HEK293 (cell line): ENCODE results near the gene TPP2.
A peak's percentile ranks its signal among the peaks of the same experiment; 100 is the strongest.

Source experiments
- EGR2 ChIP-seq: fragments of 450-650 bp; formaldehyde crosslinking; IDR thresholded peaks from 2 replicates; pipeline ENCODE4 v1.5.1; 2016; ENCODE audit warnings: low read depth, missing biosample characterization, missing genetic modification characterization
- GFI1B ChIP-seq: fragments of 450-650 bp; formaldehyde crosslinking; IDR thresholded peaks from 2 replicates; pipeline ENCODE4 v1.5.1; 2016; ENCODE audit warnings: missing biosample characterization, missing genetic modification characterization
- GLI4 ChIP-seq: fragments of 450-650 bp; formaldehyde crosslinking; IDR thresholded peaks from 2 replicates; pipeline ENCODE4 v1.5.1; 2016; ENCODE audit warnings: missing biosample characterization, missing genetic modification characterization
- INSM2 ChIP-seq: fragments of 450-650 bp; formaldehyde crosslinking; IDR thresholded peaks from 2 replicates; pipeline ENCODE4 v1.5.1; 2016; ENCODE audit warnings: missing biosample characterization, missing genetic modification characterization
- KLF9 ChIP-seq: fragments of 450-650 bp; formaldehyde crosslinking; IDR thresholded peaks from 2 replicates; pipeline ENCODE4 v1.5.1; 2016; ENCODE audit warnings: missing biosample characterization, missing genetic modification characterization, low read depth
- OVOL3 ChIP-seq: fragments of 450-650 bp; formaldehyde crosslinking; IDR thresholded peaks from 2 replicates; pipeline ENCODE4 v1.5.1; 2016; ENCODE audit warnings: missing biosample characterization, missing genetic modification characterization
- PRDM6 ChIP-seq: fragments of 450-650 bp; formaldehyde crosslinking; IDR thresholded peaks from 2 replicates; pipeline ENCODE4 v1.5.1; 2017; ENCODE audit warnings: missing biosample characterization, missing genetic modification characterization
- SCRT2 ChIP-seq: fragments of 450-650 bp; formaldehyde crosslinking; IDR thresholded peaks from 2 replicates; pipeline ENCODE4 v1.5.1; 2016; ENCODE audit warnings: missing biosample characterization, missing genetic modification characterization
- SP7 ChIP-seq: fragments of 450-650 bp; formaldehyde crosslinking; IDR thresholded peaks from 2 replicates; pipeline ENCODE4 v1.5.1; 2016; ENCODE audit warnings: missing biosample characterization, missing genetic modification characterization
- TCF7L2 ChIP-seq: IDR thresholded peaks from 2 replicates; pipeline ENCODE4 v1.6.1; 2011; ENCODE audit warnings: low read depth, mild to moderate bottlenecking, inconsistent platforms, low read length, moderate library complexity, borderline replicate concordance
- YY1 ChIP-seq: fragments of 450-650 bp; formaldehyde crosslinking; IDR thresholded peaks from 2 replicates; pipeline ENCODE4 v1.5.1; 2018; ENCODE audit warnings: missing biosample characterization, missing genetic modification characterization
- ZBTB17 ChIP-seq: fragments of 450-650 bp; formaldehyde crosslinking; IDR thresholded peaks from 2 replicates; pipeline ENCODE4 v1.5.1; 2016; ENCODE audit warnings: missing biosample characterization, missing genetic modification characterization
- ZEB2 ChIP-seq: fragments of 450-650 bp; formaldehyde crosslinking; IDR thresholded peaks from 2 replicates; pipeline ENCODE4 v1.5.1; 2016; ENCODE audit warnings: missing biosample characterization, missing genetic modification characterization
- ZNF140 ChIP-seq: fragments of 450-650 bp; formaldehyde crosslinking; IDR thresholded peaks from 2 replicates; pipeline ENCODE4 v1.5.1; 2016; ENCODE audit warnings: missing biosample characterization, missing genetic modification characterization
- ZNF146 ChIP-seq: fragments of 450-650 bp; formaldehyde crosslinking; IDR thresholded peaks from 2 replicates; pipeline ENCODE4 v1.5.1; 2016; ENCODE audit warnings: missing biosample characterization, missing genetic modification characterization
- ZNF184 ChIP-seq: fragments of 450-650 bp; IDR thresholded peaks from 2 replicates; pipeline ENCODE4 v1.5.1; 2018; ENCODE audit warnings: missing biosample characterization, mild to moderate bottlenecking, missing genetic modification characterization
- ZNF23 ChIP-seq: fragments of 450-650 bp; formaldehyde crosslinking; IDR thresholded peaks from 2 replicates; pipeline ENCODE4 v1.5.1; 2016; ENCODE audit warnings: missing biosample characterization, missing genetic modification characterization, borderline replicate concordance
- ZNF280D ChIP-seq: fragments of 450-650 bp; formaldehyde crosslinking; IDR thresholded peaks from 2 replicates; pipeline ENCODE4 v1.5.1; 2016; ENCODE audit warnings: missing biosample characterization, missing genetic modification characterization
- ZNF366 ChIP-seq: fragments of 450-650 bp; formaldehyde crosslinking; conservative IDR thresholded peaks from 2 replicates; pipeline ENCODE4 v1.5.1; 2016; ENCODE audit warnings: missing biosample characterization, missing genetic modification characterization
- ZNF394 ChIP-seq: fragments of 450-650 bp; formaldehyde crosslinking; IDR thresholded peaks from 2 replicates; pipeline ENCODE4 v1.5.1; 2016; ENCODE audit warnings: missing biosample characterization, missing genetic modification characterization, mild to moderate bottlenecking, moderate library complexity, borderline replicate concordance
- ZNF398 ChIP-seq: fragments of 450-650 bp; formaldehyde crosslinking; IDR thresholded peaks from 2 replicates; pipeline ENCODE4 v1.5.1; 2017; ENCODE audit warnings: missing biosample characterization, missing genetic modification characterization
- ZNF48 ChIP-seq: fragments of 450-650 bp; formaldehyde crosslinking; IDR thresholded peaks from 2 replicates; pipeline ENCODE4 v1.5.1; 2016; ENCODE audit warnings: missing biosample characterization, missing genetic modification characterization
- ZNF514 ChIP-seq: fragments of 450-650 bp; formaldehyde crosslinking; IDR thresholded peaks from 2 replicates; pipeline ENCODE4 v1.5.1; 2016; ENCODE audit warnings: missing biosample characterization, missing genetic modification characterization
- ZNF561 ChIP-seq: fragments of 450-650 bp; IDR thresholded peaks from 2 replicates; pipeline ENCODE4 v1.5.1; 2018; ENCODE audit warnings: missing biosample characterization, missing genetic modification characterization, borderline replicate concordance
- ZNF596 ChIP-seq: fragments of 450-650 bp; IDR thresholded peaks from 2 replicates; pipeline ENCODE4 v1.5.0; 2018; ENCODE audit warnings: missing biosample characterization, mild to moderate bottlenecking, missing genetic modification characterization, moderate library complexity
- ZNF610 ChIP-seq: fragments of 450-650 bp; formaldehyde crosslinking; IDR thresholded peaks from 2 replicates; pipeline ENCODE4 v1.5.1; 2016; ENCODE audit warnings: missing biosample characterization, missing genetic modification characterization, borderline replicate concordance
- ZNF621 ChIP-seq: fragments of 450-650 bp; formaldehyde crosslinking; IDR thresholded peaks from 2 replicates; pipeline ENCODE4 v1.5.1; 2017; ENCODE audit warnings: missing biosample characterization, missing genetic modification characterization
- ZNF837 ChIP-seq: fragments of 450-650 bp; formaldehyde crosslinking; IDR thresholded peaks from 2 replicates; pipeline ENCODE4 v1.5.1; 2016; ENCODE audit warnings: missing biosample characterization, missing genetic modification characterization
- ZSCAN16 ChIP-seq: fragments of 450-650 bp; formaldehyde crosslinking; IDR thresholded peaks from 2 replicates; pipeline ENCODE4 v1.5.1; 2016; ENCODE audit warnings: missing biosample characterization, missing genetic modification characterization
- ZSCAN18 ChIP-seq: fragments of 450-650 bp; formaldehyde crosslinking; IDR thresholded peaks from 2 replicates; pipeline ENCODE4 v1.5.1; 2016; ENCODE audit warnings: missing biosample characterization, missing genetic modification characterization
- ZSCAN30 ChIP-seq: fragments of 450-650 bp; IDR thresholded peaks from 2 replicates; pipeline ENCODE4 v1.5.1; 2018; ENCODE audit warnings: missing biosample characterization, mild to moderate bottlenecking, missing genetic modification characterization, moderate library complexity

The TPP2 gene

GRCh38 chr13:102707467-102707866 is 110.7 kb downstream of the TPP2 start (continued):
- TF ChIP-seq ZNF398 (tag by site-specific recombination), result no peak
- TF ChIP-seq ZSCAN30 (tag by site-specific recombination), result no peak
- 0 out of 2 replicates have a peak, but pooled peaks have one; percentile 30 for TF ChIP-seq PRDM6 (tag by site-specific recombination)
- TF ChIP-seq ZNF610, result no peak
- TF ChIP-seq ZSCAN18 (tag by site-specific recombination), result no peak
- TF ChIP-seq TCF7L2, result no peak
- TF ChIP-seq GLI4 (tag by site-specific recombination), result no peak
- TF ChIP-seq ZNF140 (tag by site-specific recombination), result no peak
- no peak for TF ChIP-seq ZNF837 (tag by site-specific recombination)
- TF ChIP-seq SP7 (tag by site-specific recombination), result peak; percentile 82
- no peak for TF ChIP-seq KLF9
- TF ChIP-seq ZSCAN16 (tag by site-specific recombination), result peak; percentile 73
- TF ChIP-seq SCRT2 (tag by site-specific recombination), result no peak
- TF ChIP-seq ZNF23, result no peak
- 0 out of 2 replicates have a peak, but pooled peaks have one; percentile 27 for TF ChIP-seq ZBTB17
- peak; percentile 54 for TF ChIP-seq ZNF394
- no peak for TF ChIP-seq EGR2 (tag by site-specific recombination)
- no peak for TF ChIP-seq OVOL3 (tag by site-specific recombination)
- TF ChIP-seq ZNF514 (tag by site-specific recombination), result no peak
- peak; percentile 48 for TF ChIP-seq ZNF366 (tag by site-specific recombination)
- no peak for TF ChIP-seq YY1 (tag by site-specific recombination)
- 0 out of 2 replicates have a peak, but pooled peaks have one; percentile 26 for TF ChIP-seq GFI1B (tag by site-specific recombination)
- TF ChIP-seq ZEB2 (tag by site-specific recombination), result peak; percentile 83
- no peak for TF ChIP-seq ZNF280D (tag by site-specific recombination)
- TF ChIP-seq ZNF146 (tag by site-specific recombination), result no peak
- TF ChIP-seq ZNF48, result no peak
- no peak for TF ChIP-seq ZNF621 (tag by site-specific recombination)
- 0 out of 2 replicates have a peak, but pooled peaks have one; percentile 27 for TF ChIP-seq INSM2 (tag by site-specific recombination)
- no peak for TF ChIP-seq ZNF561 (tag by site-specific recombination)
- TF ChIP-seq ZNF184 (tag by site-specific recombination), result 0 out of 2 replicates have a peak, but pooled peaks have one; percentile 6
- no peak for TF ChIP-seq ZNF596
